Activated naive CD8-positive, alpha-beta T cell treated with anti-CD3 and anti-CD28 coated beads, Interleukin-2, amount 50 U/mL, for 24 hours (primary cell): ENCODE results near the gene DNAJC21.

Source experiments
- ATAC-seq: fragments of 150-1000 bp; cut with Tn5 transposase; one replicate; pipeline ENCODE4 v1.10.0; 2021
- DNase-seq: peaks from one replicate; pipeline ENCODE4 v3.0.0; 2021
- H3K27ac Mint-ChIP-seq: one replicate; pipeline ENCODE4 v1.8.0; 2021; ENCODE audit warnings: mild to moderate bottlenecking, mixed read lengths
- H3K27me3 Mint-ChIP-seq: one replicate; pipeline ENCODE4 v1.8.0; 2021; ENCODE audit warnings: mixed read lengths
- H3K36me3 Mint-ChIP-seq: one replicate; pipeline ENCODE4 v1.8.0; 2021; ENCODE audit warnings: low read depth, mixed read lengths
- H3K4me1 Mint-ChIP-seq: one replicate; pipeline ENCODE4 v1.8.0; 2021; ENCODE audit warnings: mixed read lengths
- H3K4me3 Mint-ChIP-seq: one replicate; pipeline ENCODE4 v1.8.0; 2021; ENCODE audit warnings: mild to moderate bottlenecking, moderate library complexity, mixed read lengths
- H3K9me3 Mint-ChIP-seq: one replicate; pipeline ENCODE4 v1.8.0; 2021; ENCODE audit warnings: mixed read lengths

DNAJC21 gene

DNA sequence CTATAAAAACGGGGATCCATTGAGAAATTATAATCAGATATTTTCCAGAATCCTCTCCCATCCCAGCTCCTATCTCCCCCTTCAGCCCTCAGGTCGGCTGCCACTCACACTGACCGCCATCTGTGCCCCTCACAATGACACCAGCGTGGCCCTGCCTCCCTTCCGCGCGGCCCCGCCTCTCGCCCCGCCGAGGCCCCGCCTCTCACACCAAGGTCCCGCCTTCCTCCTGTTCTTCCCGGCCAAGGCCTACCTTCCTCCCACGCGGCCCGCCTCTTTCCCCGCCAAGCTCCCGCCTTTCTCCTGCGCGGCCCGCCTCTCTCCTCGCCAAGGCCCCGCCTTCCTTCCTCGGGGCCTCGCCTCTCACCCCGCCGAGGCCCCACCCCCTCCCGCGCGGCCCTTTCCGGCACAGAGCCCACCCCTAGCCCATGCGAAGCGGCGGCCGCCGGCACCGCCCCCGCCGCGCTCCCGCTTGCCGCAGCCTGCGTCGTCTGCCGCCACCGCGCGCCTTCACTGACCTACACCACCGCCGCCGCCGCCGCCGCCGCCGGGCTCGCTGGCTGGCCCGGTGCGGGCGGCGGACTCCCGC is at the start of gene DNAJC21:
DNAJC21 (plus strand) TSS at position 426 of the 586 bp plus-strand sequence. CDS start 261 bp downstream, outside the sequence.
- H3K9me3 Mint-ChIP-seq = no peaks in the 10 kb centered on the region
- ATAC-seq = peak; percentile 88
- peak; percentile 99 for DNase-seq
- peaks cover 52% of the 10 kb centered on the region for H3K4me1 Mint-ChIP-seq
- H3K27me3 Mint-ChIP-seq = no peaks in the 10 kb centered on the region
- H3K4me3 Mint-ChIP-seq = peak within 1 kb of the TSS; percentile 95
- peak within 1 kb of the TSS; percentile 94 for H3K27ac Mint-ChIP-seq
- H3K36me3 Mint-ChIP-seq = peaks cover 38% of the 10 kb centered on the region

DNA sequence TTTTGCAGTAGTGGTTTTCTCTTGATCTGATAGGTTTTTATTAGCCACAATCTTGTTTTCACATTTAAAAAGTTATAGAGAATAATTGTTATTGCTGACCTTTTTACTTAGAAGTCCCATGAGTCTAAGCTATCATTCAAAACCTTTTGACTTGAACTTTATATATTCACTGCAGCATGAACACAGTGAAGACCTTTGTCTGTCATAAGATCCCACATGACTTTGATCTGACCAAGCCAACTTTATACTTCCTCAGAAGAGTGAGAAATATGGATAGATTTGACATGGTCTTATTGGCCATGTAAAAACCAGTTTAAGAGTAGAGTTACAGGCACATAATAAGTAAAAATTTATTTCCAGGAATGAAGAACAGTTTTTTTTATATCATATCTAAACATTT is 48.1 kb upstream of the DNAJC21 start:
- Mint-ChIP-seq H3K4me1 (no peaks in the 10 kb centered on the region), H3K27ac (no peak overlapping the region), H3K36me3 (peaks cover 3% of the 10 kb centered on the region), H3K4me3 (no peak overlapping the region), H3K9me3 (peaks cover 4% of the 10 kb centered on the region), H3K27me3 (peaks cover 6% of the 10 kb centered on the region)
- no peak for ATAC-seq
- DNase-seq = no peak

DNA sequence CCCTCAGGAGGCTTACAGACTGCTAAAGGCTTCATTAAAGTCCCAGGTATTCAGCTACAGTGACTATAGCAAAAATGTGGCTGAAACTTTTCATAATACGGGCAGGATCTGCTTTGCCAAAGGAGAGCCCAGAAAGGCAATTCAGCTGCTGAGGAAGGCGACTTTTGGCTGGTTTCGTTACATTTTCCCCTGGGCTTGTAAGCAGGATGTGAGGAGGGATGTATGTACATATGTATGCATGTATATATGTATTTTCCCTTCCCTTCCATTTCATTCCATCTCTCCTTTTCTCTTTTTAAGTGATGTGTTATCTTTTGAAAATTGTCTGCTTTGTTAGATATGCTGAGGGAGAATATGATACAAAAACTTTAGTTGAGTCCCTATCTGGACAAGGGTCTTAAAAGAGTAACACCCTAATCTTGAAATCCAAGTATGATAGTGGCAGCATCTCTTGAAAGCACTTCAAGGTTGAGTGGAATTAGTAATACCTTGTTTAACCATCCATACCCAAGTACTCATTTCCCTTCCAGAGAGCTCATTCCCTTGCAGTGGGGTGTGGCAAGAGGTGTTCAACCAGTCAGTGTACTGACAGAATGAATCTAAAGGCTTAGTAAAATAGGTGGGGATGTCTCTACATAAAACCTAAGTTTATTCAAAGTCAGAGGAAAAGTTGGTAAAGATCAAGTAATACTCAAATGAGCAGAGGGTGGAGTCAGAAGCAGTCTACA is 42.8 kb upstream of the DNAJC21 start:
- DNase-seq (no peak), ATAC-seq (no peak)
- H3K36me3 Mint-ChIP-seq = no peaks in the 10 kb centered on the region
- H3K27ac Mint-ChIP-seq = no peak overlapping the region
- no peak overlapping the region for H3K4me3 Mint-ChIP-seq
- H3K27me3 Mint-ChIP-seq = peaks cover 5% of the 10 kb centered on the region
- H3K9me3 Mint-ChIP-seq = no peaks in the 10 kb centered on the region
- H3K4me1 Mint-ChIP-seq = no peaks in the 10 kb centered on the region

DNA sequence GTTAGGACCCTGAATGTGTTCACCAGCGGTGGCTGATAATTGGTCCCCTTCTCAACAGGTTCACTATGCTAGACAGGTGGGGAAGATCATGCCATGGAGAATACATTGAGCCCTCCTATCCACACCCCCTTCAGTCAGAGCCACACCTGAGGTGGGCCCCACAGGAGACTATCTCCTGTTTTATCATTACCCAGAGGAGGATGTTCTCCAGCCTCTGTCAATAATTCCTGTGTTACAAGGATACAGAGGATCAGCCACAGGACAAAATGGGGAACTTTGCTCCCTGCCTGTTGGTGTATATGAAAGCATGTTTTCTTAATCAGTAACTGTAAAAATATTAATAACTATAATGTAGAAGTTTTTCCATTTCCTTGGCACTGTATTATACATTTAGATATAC is 40.0 kb upstream of the DNAJC21 start:
- DNase-seq (no peak), ATAC-seq (no peak)
- Mint-ChIP-seq H3K4me1 (no peaks in the 10 kb centered on the region), H3K27me3 (peaks cover 2% of the 10 kb centered on the region), H3K36me3 (no peaks in the 10 kb centered on the region), H3K9me3 (no peaks in the 10 kb centered on the region), H3K27ac (no peak overlapping the region), H3K4me3 (no peak overlapping the region)

GRCh38 chr5:34891981-34892380 is 37.4 kb upstream of the DNAJC21 start:
- H3K27me3 Mint-ChIP-seq = peaks cover 2% of the 10 kb centered on the region
- peaks cover 6% of the 10 kb centered on the region for H3K36me3 Mint-ChIP-seq
- no peaks in the 10 kb centered on the region for H3K4me1 Mint-ChIP-seq
- ATAC-seq (no peak), DNase-seq (no peak)
- H3K4me3 Mint-ChIP-seq = no peak overlapping the region
- H3K27ac Mint-ChIP-seq = no peak overlapping the region
- no peaks in the 10 kb centered on the region for H3K9me3 Mint-ChIP-seq

DNA sequence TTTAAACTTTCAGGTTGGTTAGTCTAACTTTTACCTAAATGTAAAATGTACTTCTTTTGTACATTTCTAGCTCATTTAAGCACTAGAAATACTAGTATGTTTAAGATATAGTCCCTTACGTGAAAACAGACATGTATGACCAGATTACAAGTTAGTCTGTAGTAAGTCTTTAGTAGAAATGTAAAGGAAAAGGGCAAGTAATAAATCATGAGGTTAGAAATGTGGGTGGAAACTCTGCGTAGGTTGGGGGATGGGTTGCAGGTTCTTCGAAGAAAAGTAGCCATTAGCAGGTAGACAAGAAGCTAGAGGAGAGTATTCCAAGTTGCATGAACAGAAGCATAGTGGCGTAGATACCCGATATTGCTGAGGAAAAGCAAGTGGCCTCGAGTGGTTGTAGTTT is 36.9 kb upstream of the DNAJC21 start:
- Mint-ChIP-seq H3K36me3 (peaks cover 6% of the 10 kb centered on the region), H3K4me3 (no peak overlapping the region), H3K27me3 (no peaks in the 10 kb centered on the region), H3K4me1 (no peaks in the 10 kb centered on the region), H3K9me3 (no peaks in the 10 kb centered on the region), H3K27ac (no peak overlapping the region)
- DNase-seq = no peak
- ATAC-seq = no peak

DNA sequence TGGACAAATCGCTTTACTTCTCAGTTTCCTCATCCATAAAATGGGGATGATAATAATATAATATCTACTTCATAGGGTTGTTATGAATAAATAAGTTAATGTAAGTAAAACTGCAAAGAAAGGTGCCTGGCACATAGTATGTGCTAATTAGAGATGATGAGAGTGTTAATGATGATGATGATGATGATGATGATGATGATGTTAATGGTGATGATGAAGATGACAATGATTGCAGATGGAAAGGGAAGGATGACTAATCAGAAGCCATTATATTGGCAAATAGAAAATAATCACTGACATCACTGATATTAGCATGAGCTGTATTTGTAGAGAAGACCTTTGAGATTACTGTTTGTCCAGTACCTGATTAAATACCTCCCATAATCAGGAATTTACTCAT is 34.6 kb upstream of the DNAJC21 start:
- Mint-ChIP-seq H3K27me3 (no peaks in the 10 kb centered on the region), H3K4me1 (no peaks in the 10 kb centered on the region), H3K9me3 (no peaks in the 10 kb centered on the region), H3K27ac (no peak overlapping the region), H3K4me3 (no peak overlapping the region), H3K36me3 (peaks cover 6% of the 10 kb centered on the region)
- no peak for DNase-seq
- no peak for ATAC-seq

DNA sequence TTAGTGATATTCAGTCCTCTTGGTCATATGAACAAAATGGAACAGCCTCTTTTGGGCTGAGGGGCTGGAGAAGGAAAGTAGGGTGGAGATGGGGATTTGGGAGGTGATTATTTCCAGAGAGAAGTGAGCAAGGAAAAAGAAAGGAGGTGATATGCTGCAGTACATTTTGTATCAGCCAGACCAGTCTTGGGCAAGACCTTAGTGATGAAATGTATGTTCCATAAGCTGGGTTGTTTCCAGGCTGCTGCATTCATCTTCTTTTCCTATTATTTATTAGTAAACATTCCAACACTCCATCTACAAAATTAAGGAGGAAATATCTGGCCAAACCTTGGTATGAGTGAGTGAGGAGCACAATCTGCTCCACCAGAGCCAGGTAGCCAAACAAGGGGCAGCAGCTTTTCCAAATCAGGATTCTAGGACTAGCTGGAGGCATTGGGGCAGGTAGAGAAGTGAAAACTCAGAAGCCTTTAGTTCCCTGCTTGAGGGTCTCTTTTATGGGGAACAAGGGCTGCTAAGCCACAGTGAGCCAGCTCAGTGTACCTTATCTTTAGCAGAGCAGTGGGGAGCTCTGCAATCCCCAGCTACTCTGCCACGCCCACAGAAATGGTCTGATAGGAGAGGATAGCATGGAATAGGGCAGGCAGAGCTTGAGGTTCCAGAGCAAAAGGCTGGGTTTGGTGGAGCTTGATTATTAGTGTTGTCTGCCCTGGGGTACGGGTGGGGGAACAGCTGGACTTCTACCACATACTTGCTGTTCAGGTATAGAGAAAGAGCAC is 33.5 kb upstream of the DNAJC21 start:
- Mint-ChIP-seq H3K27ac (no peak overlapping the region), H3K9me3 (no peaks in the 10 kb centered on the region), H3K36me3 (peaks cover 6% of the 10 kb centered on the region), H3K27me3 (no peaks in the 10 kb centered on the region), H3K4me3 (no peak overlapping the region), H3K4me1 (no peaks in the 10 kb centered on the region)
- no peak for DNase-seq
- ATAC-seq = no peak

- no peak for DNase-seq
- Mint-ChIP-seq H3K27ac (no peak overlapping the region), H3K27me3 (no peaks in the 10 kb centered on the region), H3K9me3 (no peaks in the 10 kb centered on the region), H3K4me3 (no peak overlapping the region), H3K4me1 (no peaks in the 10 kb centered on the region), H3K36me3 (peaks cover 10% of the 10 kb centered on the region)
- ATAC-seq = no peak
Measured at GRCh38 chr5:34897646-34898045, 31.7 kb upstream of the DNAJC21 start.

- Mint-ChIP-seq H3K36me3 (peaks cover 12% of the 10 kb centered on the region), H3K4me1 (no peaks in the 10 kb centered on the region), H3K4me3 (no peak overlapping the region), H3K27ac (no peak overlapping the region), H3K27me3 (no peaks in the 10 kb centered on the region), H3K9me3 (no peaks in the 10 kb centered on the region)
- peak; percentile 55 for DNase-seq
- ATAC-seq = peak; percentile 65
Measured at GRCh38 chr5:34898258-34898895, 31.0 kb upstream of the DNAJC21 start.

GRCh38 chr5:34899066-34899465 is 30.3 kb upstream of the DNAJC21 start:
- H3K36me3 Mint-ChIP-seq = peaks cover 16% of the 10 kb centered on the region
- H3K27ac Mint-ChIP-seq = no peak overlapping the region
- no peak for DNase-seq
- no peaks in the 10 kb centered on the region for H3K27me3 Mint-ChIP-seq
- no peak overlapping the region for H3K4me3 Mint-ChIP-seq
- H3K4me1 Mint-ChIP-seq = no peaks in the 10 kb centered on the region
- no peak for ATAC-seq
- H3K9me3 Mint-ChIP-seq = no peaks in the 10 kb centered on the region

GRCh38 chr5:34900652-34901051 is 28.7 kb upstream of the DNAJC21 start:
- Mint-ChIP-seq H3K27ac (no peak overlapping the region), H3K4me1 (no peaks in the 10 kb centered on the region), H3K36me3 (peaks cover 23% of the 10 kb centered on the region), H3K4me3 (no peak overlapping the region), H3K27me3 (no peaks in the 10 kb centered on the region), H3K9me3 (no peaks in the 10 kb centered on the region)
- DNase-seq = no peak
- ATAC-seq = no peak

GRCh38 chr5:34903260-34903659 is 26.1 kb upstream of the DNAJC21 start:
- no peak overlapping the region for H3K4me3 Mint-ChIP-seq
- H3K9me3 Mint-ChIP-seq = no peaks in the 10 kb centered on the region
- peaks cover 17% of the 10 kb centered on the region for H3K36me3 Mint-ChIP-seq
- no peak for DNase-seq
- no peak for ATAC-seq
- peak overlapping the region; percentile 21 for H3K27ac Mint-ChIP-seq
- H3K27me3 Mint-ChIP-seq = no peaks in the 10 kb centered on the region
- H3K4me1 Mint-ChIP-seq = no peaks in the 10 kb centered on the region

DNA sequence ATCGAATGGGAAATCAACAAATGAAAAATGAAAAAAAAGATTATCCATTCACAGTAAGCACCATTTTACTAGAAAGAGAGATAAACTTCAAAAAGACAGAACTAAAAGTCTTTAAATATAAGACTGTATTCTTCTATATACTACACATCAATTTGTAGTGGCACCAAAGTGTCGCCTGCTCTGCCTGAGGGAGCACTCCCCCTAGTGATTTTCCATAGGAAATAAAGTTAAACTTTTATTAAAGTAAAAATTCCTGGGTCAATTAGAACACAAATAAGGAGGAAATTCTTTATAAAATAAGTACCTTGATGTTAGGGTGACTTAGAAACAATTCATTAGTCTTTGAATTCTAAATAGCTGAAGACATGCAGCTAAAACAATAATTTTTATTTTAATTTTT is 23.8 kb upstream of the DNAJC21 start:
- Mint-ChIP-seq H3K9me3 (no peaks in the 10 kb centered on the region), H3K4me3 (no peak overlapping the region), H3K36me3 (peaks cover 34% of the 10 kb centered on the region), H3K27ac (no peak overlapping the region), H3K27me3 (no peaks in the 10 kb centered on the region), H3K4me1 (no peaks in the 10 kb centered on the region)
- no peak for ATAC-seq
- DNase-seq = no peak

- Mint-ChIP-seq H3K27me3 (no peaks in the 10 kb centered on the region), H3K27ac (no peak overlapping the region), H3K9me3 (no peaks in the 10 kb centered on the region), H3K4me1 (peaks cover 30% of the 10 kb centered on the region), H3K36me3 (peaks cover 53% of the 10 kb centered on the region), H3K4me3 (no peak overlapping the region)
- DNase-seq (no peak), ATAC-seq (no peak)
Measured at GRCh38 chr5:34913072-34913471, 16.3 kb upstream of the DNAJC21 start.
